ENCODE results near the gene ATP1B3.

ATP1B3 gene

GRCh38 chr3:141950572-141951493 is 74.4 kb downstream of the ATP1B3 start:
- no peak for TF ChIP-seq ZNF600 (tag by site-specific recombination; IDR thresholded peaks at IDR 0.05)
- TF ChIP-seq GLIS1 (tag by site-specific recombination; IDR thresholded peaks at IDR 0.05): no peak
- TF ChIP-seq HIC1 (tag by site-specific recombination; IDR thresholded peaks at IDR 0.05): no peak
- no peak for TF ChIP-seq ZNF544 (tag by site-specific recombination; IDR thresholded peaks at IDR 0.05)
- no peak for TF ChIP-seq ZNF660 (tag by site-specific recombination; IDR thresholded peaks at IDR 0.05)
- TF ChIP-seq AEBP2 (tag by site-specific recombination; IDR thresholded peaks at IDR 0.05; ENCODE audit: borderline replicate concordance): no peak
- TF ChIP-seq ZBTB21 (tag by site-specific recombination; IDR thresholded peaks at IDR 0.05): no peak
- TF ChIP-seq ZNF223 (tag by site-specific recombination; IDR thresholded peaks at IDR 0.05): no peak
- no peak for TF ChIP-seq ZNF311 (tag by site-specific recombination; IDR thresholded peaks at IDR 0.05; ENCODE audit: borderline replicate concordance)
- TF ChIP-seq ELK4 (IDR thresholded peaks at IDR 0.05; ENCODE audit: borderline replicate concordance, low read depth, low read length): no peak
- TF ChIP-seq ZNF19 (tag by site-specific recombination; IDR thresholded peaks at IDR 0.05; ENCODE audit: low read depth): no peak
- Histone ChIP-seq H3K27ac (ENCODE audit: extremely low read depth, low read depth, low read length) (no peak overlapping the region), H3K9me3 (ENCODE audit: control insufficient read depth, insufficient read depth, low read depth, low read length) (no peaks in the 10 kb centered on the region), H3K36me3 (ENCODE audit: control insufficient read depth in 2 of 2, insufficient read depth in 1 of 2, low read length in 2 of 2) (peaks cover 0 to 7% of the 10 kb centered on the region in 2 experiments; a peak in 1 of 3 replicates), H3K4me3 (ENCODE audit: low read depth, low read length) (no peak overlapping the region), H3K4me1 (ENCODE audit: control insufficient read depth, insufficient read depth, low read length) (peaks cover 5% of the 10 kb centered on the region; the same call in 1 of the 2 replicates)
- CTCF ChIA-PET: interaction anchor here (1.6 kb wide), 1 partner anchor 12 kb away, joined by 4 read pairs; no protein-coding TSS in a partner anchor
- POLR2A ChIA-PET: interaction anchor here (0.8 kb wide), 1 partner anchor 10 kb away, joined by 3 read pairs; no protein-coding TSS in a partner anchor

GRCh38 chr3:141952611-141953010 is 76.2 kb downstream of the ATP1B3 start:
- peaks cover 0 to 14% of the 10 kb centered on the region in 2 experiments; a peak in 1 of 3 replicates for H3K36me3 ChIP-seq (ENCODE audit: control insufficient read depth in 2 of 2, insufficient read depth in 1 of 2, low read length in 2 of 2)
- peaks cover 5% of the 10 kb centered on the region; the same call in 1 of the 2 replicates for H3K4me1 ChIP-seq (ENCODE audit: control insufficient read depth, insufficient read depth, low read length)
- POLR2A ChIA-PET: no interaction called here
- TF ChIP-seq ZNF571 (tag by site-specific recombination; IDR thresholded peaks at IDR 0.05): no peak
- CTCF ChIA-PET: no interaction called here
- no peak overlapping the region for H3K4me3 ChIP-seq (ENCODE audit: low read depth, low read length)
- H3K9me3 ChIP-seq (ENCODE audit: control insufficient read depth, insufficient read depth, low read depth, low read length): no peaks in the 10 kb centered on the region
- H3K27ac ChIP-seq (ENCODE audit: extremely low read depth, low read depth, low read length): no peak overlapping the region

GRCh38 chr3:141955175-141955574 is 78.7 kb downstream of the ATP1B3 start:
- 0 out of 2 replicates have a peak overlapping the region, but pooled peaks have one; percentile 21 for H3K27ac ChIP-seq (ENCODE audit: extremely low read depth, low read depth, low read length)
- no peak overlapping the region for H3K4me3 ChIP-seq (ENCODE audit: low read depth, low read length)
- ChIA-PET CTCF (interaction anchor here (2.0 kb wide), 1 partner anchor 325 kb away, joined by 4 read pairs; no protein-coding TSS in a partner anchor), POLR2A (no interaction called here)
- peaks cover 5% of the 10 kb centered on the region; the same call in 1 of the 2 replicates for H3K4me1 ChIP-seq (ENCODE audit: control insufficient read depth, insufficient read depth, low read length)
- no peaks in the 10 kb centered on the region for H3K9me3 ChIP-seq (ENCODE audit: control insufficient read depth, insufficient read depth, low read depth, low read length)
- peaks cover 0 to 29% of the 10 kb centered on the region in 2 experiments; a peak in 1 of 3 replicates for H3K36me3 ChIP-seq (ENCODE audit: control insufficient read depth in 2 of 2, insufficient read depth in 1 of 2, low read length in 2 of 2)
- TF ChIP-seq PRDM6 (tag by site-specific recombination; IDR thresholded peaks at IDR 0.05) (no peak), ZNF354C (tag by site-specific recombination; IDR thresholded peaks at IDR 0.05; ENCODE audit: borderline replicate concordance, low read depth) (no peak), FEZF1 (tag by site-specific recombination; IDR thresholded peaks at IDR 0.05) (0 out of 2 replicates have a peak, but pooled peaks have one; percentile 9), ZIC2 (tag by site-specific recombination; IDR thresholded peaks at IDR 0.05) (0 out of 2 replicates have a peak, but pooled peaks have one; percentile 20), HOXD13 (CRISPR knock-in tag; IDR thresholded peaks at IDR 0.05; ENCODE audit: borderline replicate concordance) (no peak), ZNF416 (tag by site-specific recombination; IDR thresholded peaks at IDR 0.05) (no peak), ZNF626 (tag by site-specific recombination; IDR thresholded peaks at IDR 0.05) (no peak), ZNF600 (tag by site-specific recombination; IDR thresholded peaks at IDR 0.05) (peak; percentile 39; the same call in 1 of the 2 replicates), ZNF558 (tag by site-specific recombination; IDR thresholded peaks at IDR 0.05) (no peak), ZNF23 (tag by site-specific recombination; IDR thresholded peaks at IDR 0.05; ENCODE audit: borderline replicate concordance) (no peak), EGR2 (tag by site-specific recombination; IDR thresholded peaks at IDR 0.05; ENCODE audit: low read depth) (no peak), YY2 (tag by site-specific recombination; IDR thresholded peaks at IDR 0.05) (no peak), ZNF366 (tag by site-specific recombination; conservative IDR thresholded peaks at IDR 0.05) (no peak)
